ENCODE measurements around the gene SULF2.

DNA sequence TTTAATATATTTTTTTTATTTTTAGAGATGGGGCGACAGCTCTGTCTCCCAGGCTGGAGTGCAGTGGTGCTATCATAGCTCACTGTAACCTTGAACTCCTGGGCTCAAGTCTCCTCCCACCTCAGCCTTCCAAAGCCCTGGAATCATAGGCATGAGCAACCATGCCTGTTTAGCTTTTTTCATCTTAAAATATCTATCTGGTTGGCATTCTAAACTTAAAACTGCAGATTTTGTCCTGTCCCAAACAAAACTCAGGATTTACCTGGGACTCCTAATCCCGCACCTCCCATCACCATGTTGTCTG, 124.7 kb downstream of the SULF2 start:
- TF ChIP-seq HNF4G (IDR thresholded peaks at IDR 0.05): no peak
- TF ChIP-seq, protein P1, sequence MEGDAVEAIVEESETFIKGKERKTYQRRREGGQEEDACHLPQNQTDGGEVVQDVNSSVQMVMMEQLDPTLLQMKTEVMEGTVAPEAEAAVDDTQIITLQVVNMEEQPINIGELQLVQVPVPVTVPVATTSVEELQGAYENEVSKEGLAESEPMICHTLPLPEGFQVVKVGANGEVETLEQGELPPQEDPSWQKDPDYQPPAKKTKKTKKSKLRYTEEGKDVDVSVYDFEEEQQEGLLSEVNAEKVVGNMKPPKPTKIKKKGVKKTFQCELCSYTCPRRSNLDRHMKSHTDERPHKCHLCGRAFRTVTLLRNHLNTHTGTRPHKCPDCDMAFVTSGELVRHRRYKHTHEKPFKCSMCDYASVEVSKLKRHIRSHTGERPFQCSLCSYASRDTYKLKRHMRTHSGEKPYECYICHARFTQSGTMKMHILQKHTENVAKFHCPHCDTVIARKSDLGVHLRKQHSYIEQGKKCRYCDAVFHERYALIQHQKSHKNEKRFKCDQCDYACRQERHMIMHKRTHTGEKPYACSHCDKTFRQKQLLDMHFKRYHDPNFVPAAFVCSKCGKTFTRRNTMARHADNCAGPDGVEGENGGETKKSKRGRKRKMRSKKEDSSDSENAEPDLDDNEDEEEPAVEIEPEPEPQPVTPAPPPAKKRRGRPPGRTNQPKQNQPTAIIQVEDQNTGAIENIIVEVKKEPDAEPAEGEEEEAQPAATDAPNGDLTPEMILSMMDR (IDR thresholded peaks at IDR 0.05; ENCODE audit: low read depth, low read length, missing input control): no peak
